ENCODE results near the gene TMBIM1. TPM values are rescaled to one million over a fixed set of nuclear protein-coding genes. Genes with fewer than 3 reads are reported as not detected.

Gene TMBIM1
- polyA plus RNA-seq, 4 donors: 78.9 to 108 (median 85.2) TPM

DNA sequence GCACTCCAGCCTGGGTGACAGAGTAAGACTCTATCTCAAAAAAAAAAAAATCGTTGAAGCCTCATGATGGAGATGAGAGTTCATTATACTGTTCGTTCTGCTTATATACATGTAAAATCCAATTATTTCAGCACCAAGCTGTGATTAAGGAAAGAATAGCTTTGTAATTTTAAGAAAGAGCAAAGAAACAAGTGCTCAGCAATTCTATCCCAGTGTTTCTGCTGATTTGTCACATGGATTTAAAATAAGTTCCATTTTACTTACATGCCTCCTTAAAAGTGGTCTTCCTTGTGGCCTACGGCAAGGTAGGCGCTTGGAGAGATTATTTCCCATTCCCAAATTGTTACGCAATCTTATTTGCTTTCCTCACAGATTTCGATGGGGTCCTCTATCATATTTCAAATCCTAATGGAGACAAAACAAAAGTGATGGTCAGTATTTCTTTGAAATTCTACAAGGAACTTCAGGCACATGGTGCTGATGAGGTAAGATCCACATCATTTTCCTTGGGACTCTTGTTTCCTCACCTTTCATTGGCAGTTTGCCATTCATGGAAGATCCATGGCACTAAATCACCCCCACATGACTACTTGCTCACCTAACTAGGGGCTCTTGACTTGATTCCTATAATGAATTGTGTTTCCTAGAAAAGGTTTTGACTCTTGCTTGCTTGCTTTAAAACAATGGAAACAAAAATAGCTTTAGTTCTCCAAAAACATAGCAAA lies 63.8 kb downstream of the TMBIM1 start:
- no peak for DNase-seq (ENCODE audit: low read depth in 4 of 4, low spot score in 2 of 4)

DNA sequence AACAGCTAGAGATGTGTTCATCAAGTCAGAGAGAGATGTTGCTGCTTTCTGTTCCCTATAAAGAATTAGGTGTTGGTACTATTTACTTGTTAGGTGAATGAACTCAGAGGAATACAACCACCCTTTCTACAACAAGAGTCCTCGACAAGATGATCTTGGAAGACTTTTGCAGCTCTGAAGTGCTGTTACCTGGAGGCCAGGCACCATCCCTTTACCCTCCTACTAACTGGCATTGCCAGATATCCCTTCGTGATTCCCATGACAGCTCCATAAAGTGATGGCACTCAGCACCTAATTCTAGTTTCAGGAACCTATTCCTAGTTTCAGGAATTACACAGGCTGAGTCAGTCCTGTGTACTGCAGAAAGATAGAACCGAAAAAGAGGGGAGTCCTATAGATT lies 65.4 kb downstream of the TMBIM1 start:
- no peak for DNase-seq (ENCODE audit: low read depth in 4 of 4, low spot score in 2 of 4)

Other genes with a start within 250 kb of the TMBIM1 start
- gene RUFY4, start 223.2 kb downstream of the TMBIM1 start, polyA plus RNA-seq (ENCODE audit: insufficient read length in 4 of 4): under 1 TPM in 2 of 4 donors, not detected in 2; 0.13 to 0.27 TPM
- gene CXCR2, start 166.5 kb downstream of the TMBIM1 start, polyA plus RNA-seq (ENCODE audit: insufficient read length in 4 of 4): under 1 TPM; 0.06 to 0.46 (median 0.31) TPM
- under 1 TPM in 2 of 4 donors, not detected in 2; 0.06 to 0.07 TPM for gene CXCR1, start 125.5 kb downstream of the TMBIM1 start, polyA plus RNA-seq (ENCODE audit: insufficient read length in 4 of 4)
- gene ARPC2, start 75.3 kb downstream of the TMBIM1 start, polyA plus RNA-seq (ENCODE audit: insufficient read length in 4 of 4): 100 to 1,000 TPM; 234 to 264 (median 257) TPM
- 1 to 10 TPM; 1.4 to 3.0 (median 2.0) TPM for gene GPBAR1, start 31.5 kb downstream of the TMBIM1 start, polyA plus RNA-seq (ENCODE audit: insufficient read length in 4 of 4)
- 100 to 1,000 TPM; 127 to 144 (median 131) TPM for gene AAMP, start 22.4 kb downstream of the TMBIM1 start, polyA plus RNA-seq (ENCODE audit: insufficient read length in 4 of 4)
- gene PNKD, start 22.0 kb downstream of the TMBIM1 start, polyA plus RNA-seq (ENCODE audit: insufficient read length in 4 of 4): 100 to 1,000 TPM; 102 to 133 (median 119) TPM
- 1 to 10 TPM; 5.0 to 8.2 (median 5.9) TPM for gene CATIP, start 64.4 kb upstream of the TMBIM1 start, polyA plus RNA-seq (ENCODE audit: insufficient read length in 4 of 4)
- 1 to 10 TPM in 1 of 4 donors, under 1 TPM in 3; 0.68 to 2.4 (median 0.89) TPM for gene SLC11A1, start 89.8 kb upstream of the TMBIM1 start, polyA plus RNA-seq (ENCODE audit: insufficient read length in 4 of 4)
- 100 to 1,000 TPM; 137 to 190 (median 153) TPM for gene CTDSP1, start 107.4 kb upstream of the TMBIM1 start, polyA plus RNA-seq (ENCODE audit: insufficient read length in 4 of 4)
- gene VIL1, start 126.6 kb upstream of the TMBIM1 start, polyA plus RNA-seq (ENCODE audit: insufficient read length in 4 of 4): 10 to 100 TPM; 18.3 to 31.7 (median 24.9) TPM